Measurements from ENCODE around the gene INO80D.

INO80D gene

GRCh38 chr2:205959521-205959920 is 126.5 kb downstream of the INO80D start:
- in situ Hi-C loops (cut with HindIII; ENCODE audit: low sequenced_read_pairs), result no loop called here

GRCh38 chr2:205957452-205958154 is 128.4 kb downstream of the INO80D start:
- in situ Hi-C loops (cut with HindIII; ENCODE audit: low sequenced_read_pairs), result no loop called here
- DNase-seq (ENCODE audit: low read depth), result no peak
- H3K4me3 ChIP-seq (ENCODE audit: low read depth, low read length), result no peak overlapping the region
- no peak for TF ChIP-seq CTCF (IDR thresholded peaks at IDR 0.05; ENCODE audit: low read depth, low read length, missing control alignments)

More at GRCh38 chr2:205959521-205959920, 126.5 kb downstream of the INO80D start:
- no peak overlapping the region for H3K4me3 ChIP-seq (ENCODE audit: low read depth, low read length)
- DNase-seq (ENCODE audit: low read depth), result no peak
- TF ChIP-seq CTCF (IDR thresholded peaks at IDR 0.05; ENCODE audit: low read depth, low read length, missing control alignments), result no peak

- in situ Hi-C loops (cut with HindIII; ENCODE audit: low sequenced_read_pairs), result no loop called here
- no peak for DNase-seq (ENCODE audit: low read depth)
- TF ChIP-seq CTCF (IDR thresholded peaks at IDR 0.05; ENCODE audit: low read depth, low read length, missing control alignments), result no peak
- H3K4me3 ChIP-seq (ENCODE audit: low read depth, low read length), result no peak overlapping the region
Measured at GRCh38 chr2:205954707-205955106, 131.3 kb downstream of the INO80D start.

GRCh38 chr2:205952282-205952681 is 133.7 kb downstream of the INO80D start:
- no peak overlapping the region for H3K4me3 ChIP-seq (ENCODE audit: low read depth, low read length)
- TF ChIP-seq CTCF (IDR thresholded peaks at IDR 0.05; ENCODE audit: low read depth, low read length, missing control alignments), result no peak
- in situ Hi-C loops (cut with HindIII; ENCODE audit: low sequenced_read_pairs), result no loop called here
- DNase-seq (ENCODE audit: low read depth), result no peak

- no peak for TF ChIP-seq CTCF (IDR thresholded peaks at IDR 0.05; ENCODE audit: low read depth, low read length, missing control alignments)
- in situ Hi-C loops (cut with HindIII; ENCODE audit: low sequenced_read_pairs), result no loop called here
- no peak for DNase-seq (ENCODE audit: low read depth)
- H3K4me3 ChIP-seq (ENCODE audit: low read depth, low read length), result no peak overlapping the region
Measured at GRCh38 chr2:205948883-205949282, 137.1 kb downstream of the INO80D start.

- in situ Hi-C loops (cut with HindIII; ENCODE audit: low sequenced_read_pairs), result no loop called here
- TF ChIP-seq CTCF (IDR thresholded peaks at IDR 0.05; ENCODE audit: low read depth, low read length, missing control alignments), result no peak
- H3K4me3 ChIP-seq (ENCODE audit: low read depth, low read length), result no peak overlapping the region
- DNase-seq (ENCODE audit: low read depth), result no peak
Measured at GRCh38 chr2:205948496-205948837, 137.5 kb downstream of the INO80D start.

Measured in astrocyte of the cerebellum (primary cell).